Omental fat pad (tissue), 4 donors: Measurements from ENCODE around the gene FBL. TPM values are rescaled to one million over a fixed set of nuclear protein-coding genes. Genes with fewer than 3 reads are reported as not detected.

Experiments
- ATAC-seq: fragments of 150-250 bp; one replicate; pipeline ENCODE4 v1.9.1; 2016; ENCODE audit warnings: mild to moderate bottlenecking, moderate library complexity; ENCODE audit not compliant: low FRiP score
- DNase-seq: peaks from one replicate; pipeline ENCODE4 v3.0.0-alpha.2; 2019; ENCODE audit warnings: low spot score
- CTCF ChIP-seq, 3 donors: fragments of 450-650 bp; IDR thresholded peaks; one replicate each; pipeline ENCODE4 v1.5.1; 2016 to 2017; ENCODE audit warnings: antibody characterized with exemption in 3 of 3, mild to moderate bottlenecking in 3 of 3, moderate library complexity in 2 of 3
- small RNA-seq: library from RNA; depleted of rRNA; stranded (forward); fragments of <200 nt; gene quantifications from one replicate; pipeline ENCODE3, GENCODE V24; 2016
- total RNA-seq, 4 donors: library from RNA; depleted of rRNA; stranded (reverse); fragments of >200 nt; gene quantifications; one replicate each; pipeline ENCODE4 v1.1.0, GENCODE V29; 2016

The FBL gene
- total RNA-seq, 4 donors from 2014 or later = 103 to 194 (median 125) TPM

GRCh38 chr19:39796000-39796498, 50.1 kb downstream of the FBL start:
- TF ChIP-seq CTCF (IDR thresholded peaks at IDR 0.05) = no peak
- DNase-seq = no peak
- no peak for ATAC-seq

- ATAC-seq (no peak), DNase-seq (no peak)
- no peak for TF ChIP-seq CTCF (IDR thresholded peaks at IDR 0.05)
Measured at GRCh38 chr19:39795001-39795400, 51.2 kb downstream of the FBL start.

- DNase-seq (peak; percentile 65), ATAC-seq (peak; percentile 96)
- peak in 1 of 3 donors; percentile 68 for TF ChIP-seq CTCF (IDR thresholded peaks at IDR 0.05)
Measured at GRCh38 chr19:39792999-39793546, 53.1 kb downstream of the FBL start.

- no peak for DNase-seq
- no peak for ATAC-seq
- TF ChIP-seq CTCF (IDR thresholded peaks at IDR 0.05) = no peak
Measured at GRCh38 chr19:39788244-39788643, 57.9 kb downstream of the FBL start.

Small RNA genes within 50 kb of the gene (small RNA-seq; reads per million reads assigned to genes)
- not detected for gene MIR6719

Other genes with a start within 250 kb of the FBL start
- gene LGALS13, start 243.9 kb downstream of the FBL start, total RNA-seq = not detected
- gene LGALS16, start 190.5 kb downstream of the FBL start, total RNA-seq = not detected
- gene LGALS14, start 141.9 kb downstream of the FBL start, total RNA-seq = not detected
- gene CLC, start 108.3 kb downstream of the FBL start, total RNA-seq = not detected
- gene LEUTX, start 67.5 kb downstream of the FBL start, total RNA-seq = not detected
- gene DYRK1B, start 12.2 kb downstream of the FBL start, total RNA-seq = 1 to 10 TPM; 4.6 to 9.9 (median 5.3) TPM
- 100 to 1,000 TPM in 1 of 4 donors, 10 to 100 TPM in 3; 12.5 to 197 (median 29.3) TPM for gene FCGBP, start 88.3 kb upstream of the FBL start, total RNA-seq
- gene PSMC4, start 124.8 kb upstream of the FBL start, total RNA-seq = 100 to 1,000 TPM in 1 of 4 donors, 10 to 100 TPM in 3; 52.6 to 141 (median 75.4) TPM
- 10 to 100 TPM in 1 of 4 donors, 1 to 10 TPM in 3; 1.4 to 11.8 (median 6.7) TPM for gene ZNF546, start 150.7 kb upstream of the FBL start, total RNA-seq
- gene ZNF780B, start 209.9 kb upstream of the FBL start, total RNA-seq = 10 to 100 TPM in 2 of 4 donors, 1 to 10 TPM in 2; 7.2 to 17.8 (median 10.7) TPM
- 10 to 100 TPM in 3 of 4 donors, 1 to 10 TPM in 1; 4.8 to 14.7 (median 11.4) TPM for gene ZNF780A, start 244.6 kb upstream of the FBL start, total RNA-seq